ENCODE data around the gene LRP6.

The LRP6 gene

GRCh38 chr12:12239127-12239526, 27.7 kb downstream of the LRP6 start:
- H3F3A ChIP-seq (ENCODE audit: control insufficient read depth, insufficient read depth), result no peaks in the 10 kb centered on the region
- peaks cover 6% of the 10 kb centered on the region for H3K36me3 ChIP-seq (ENCODE audit: control insufficient read depth, low read length)
- no peaks in the 10 kb centered on the region for H3K9me2 ChIP-seq (replicated peaks; ENCODE audit: control insufficient read depth, low read length)
- H3K27me3 ChIP-seq (ENCODE audit: control insufficient read depth, low read length), result no peaks in the 10 kb centered on the region
- H3K9me3 ChIP-seq (ENCODE audit: control insufficient read depth, insufficient read depth, low read length), result no peaks in the 10 kb centered on the region
- no peaks in the 10 kb centered on the region for H4K20me1 ChIP-seq (ENCODE audit: control insufficient read depth, insufficient read depth, low read depth, low read length)
- H3K79me2 ChIP-seq (ENCODE audit: control insufficient read depth, low read length), result peaks cover 92% of the 10 kb centered on the region
- H3K27ac ChIP-seq (ENCODE audit: low read depth, low read length), result no peak overlapping the region
- TF ChIP-seq CTCF (IDR thresholded peaks at IDR 0.05; ENCODE audit: low read depth, low read length, poor library complexity, severe bottlenecking), result no peak
- TF ChIP-seq EZH2phosphoT487 (IDR thresholded peaks at IDR 0.05; ENCODE audit: borderline replicate concordance, low read length), result no peak
- H3K4me1 ChIP-seq (ENCODE audit: control insufficient read depth, low read length), result no peaks in the 10 kb centered on the region
- H3K4me3 ChIP-seq (ENCODE audit: low read length), result no peak overlapping the region
- no peak overlapping the region for H3K4me2 ChIP-seq (ENCODE audit: low read length)

- H3K79me2 ChIP-seq (ENCODE audit: control insufficient read depth, low read length), result peaks cover 92% of the 10 kb centered on the region
- no peaks in the 10 kb centered on the region for H4K20me1 ChIP-seq (ENCODE audit: control insufficient read depth, insufficient read depth, low read depth, low read length)
- H3K4me2 ChIP-seq (ENCODE audit: low read length), result no peak overlapping the region
Observed at GRCh38 chr12:12238605-12239004, 28.2 kb downstream of the LRP6 start.

GRCh38 chr12:12236896-12237295, 29.9 kb downstream of the LRP6 start:
- Histone ChIP-seq H3K27ac (ENCODE audit: low read depth, low read length) (no peak overlapping the region), H3K4me1 (ENCODE audit: control insufficient read depth, low read length) (no peaks in the 10 kb centered on the region), H3K36me3 (ENCODE audit: control insufficient read depth, low read length) (no peaks in the 10 kb centered on the region), H3K9me3 (ENCODE audit: control insufficient read depth, insufficient read depth, low read length) (no peaks in the 10 kb centered on the region), H3K9me2 (replicated peaks; ENCODE audit: control insufficient read depth, low read length) (no peaks in the 10 kb centered on the region), H4K20me1 (ENCODE audit: control insufficient read depth, insufficient read depth, low read depth, low read length) (no peaks in the 10 kb centered on the region), H3K4me3 (ENCODE audit: low read length) (no peak overlapping the region), H3F3A (ENCODE audit: control insufficient read depth, insufficient read depth) (no peaks in the 10 kb centered on the region), H3K27me3 (ENCODE audit: control insufficient read depth, low read length) (no peaks in the 10 kb centered on the region), H3K79me2 (ENCODE audit: control insufficient read depth, low read length) (peaks cover 94% of the 10 kb centered on the region), H3K4me2 (ENCODE audit: low read length) (no peak overlapping the region)
- TF ChIP-seq CTCF (IDR thresholded peaks at IDR 0.05; ENCODE audit: low read depth, low read length, poor library complexity, severe bottlenecking) (no peak), EZH2phosphoT487 (IDR thresholded peaks at IDR 0.05; ENCODE audit: borderline replicate concordance, low read length) (no peak)

More at GRCh38 chr12:12238605-12239004, 28.2 kb downstream of the LRP6 start:
- Histone ChIP-seq H3F3A (ENCODE audit: control insufficient read depth, insufficient read depth) (no peaks in the 10 kb centered on the region), H3K9me3 (ENCODE audit: control insufficient read depth, insufficient read depth, low read length) (no peaks in the 10 kb centered on the region), H3K27ac (ENCODE audit: low read depth, low read length) (no peak overlapping the region), H3K27me3 (ENCODE audit: control insufficient read depth, low read length) (no peaks in the 10 kb centered on the region), H3K36me3 (ENCODE audit: control insufficient read depth, low read length) (peaks cover 3% of the 10 kb centered on the region), H3K9me2 (replicated peaks; ENCODE audit: control insufficient read depth, low read length) (no peaks in the 10 kb centered on the region), H3K4me1 (ENCODE audit: control insufficient read depth, low read length) (no peaks in the 10 kb centered on the region), H3K4me3 (ENCODE audit: low read length) (no peak overlapping the region)
- TF ChIP-seq EZH2phosphoT487 (IDR thresholded peaks at IDR 0.05; ENCODE audit: borderline replicate concordance, low read length) (no peak), CTCF (IDR thresholded peaks at IDR 0.05; ENCODE audit: low read depth, low read length, poor library complexity, severe bottlenecking) (no peak)

- H3K4me3 ChIP-seq (ENCODE audit: low read length), result no peak overlapping the region
- no peaks in the 10 kb centered on the region for H3K9me3 ChIP-seq (ENCODE audit: control insufficient read depth, insufficient read depth, low read length)
- no peaks in the 10 kb centered on the region for H3K27me3 ChIP-seq (ENCODE audit: control insufficient read depth, low read length)
- H3K4me2 ChIP-seq (ENCODE audit: low read length), result no peak overlapping the region
- no peaks in the 10 kb centered on the region for H3K36me3 ChIP-seq (ENCODE audit: control insufficient read depth, low read length)
- H3K79me2 ChIP-seq (ENCODE audit: control insufficient read depth, low read length), result peaks cover 89% of the 10 kb centered on the region
- TF ChIP-seq CTCF (IDR thresholded peaks at IDR 0.05; ENCODE audit: low read depth, low read length, poor library complexity, severe bottlenecking) (no peak), EZH2phosphoT487 (IDR thresholded peaks at IDR 0.05; ENCODE audit: borderline replicate concordance, low read length) (no peak)
- H4K20me1 ChIP-seq (ENCODE audit: control insufficient read depth, insufficient read depth, low read depth, low read length), result no peaks in the 10 kb centered on the region
- no peaks in the 10 kb centered on the region for H3K4me1 ChIP-seq (ENCODE audit: control insufficient read depth, low read length)
- no peaks in the 10 kb centered on the region for H3F3A ChIP-seq (ENCODE audit: control insufficient read depth, insufficient read depth)
- H3K27ac ChIP-seq (ENCODE audit: low read depth, low read length), result no peak overlapping the region
- no peaks in the 10 kb centered on the region for H3K9me2 ChIP-seq (replicated peaks; ENCODE audit: control insufficient read depth, low read length)
Observed at GRCh38 chr12:12230275-12230674, 36.6 kb downstream of the LRP6 start.
